RWPE2 (cell line): ENCODE results near the gene PLCXD3.
A peak's percentile ranks its signal among the peaks of the same experiment; 100 is the strongest.

Experiments used
- ATAC-seq: fragments of 200-7000 bp; cut with Tn5 transposase; 3 replicates; pipeline ENCODE4 v1.9.1; 2021; ENCODE audit warnings: low read depth
- DNase-seq: peaks from one replicate; pipeline ENCODE4 v3.0.0-alpha.2; 2020; ENCODE audit warnings: low spot score
- H3K27ac ChIP-seq: fragments of 450-650 bp; 2 replicates; pipeline ENCODE4 v1.5.1; 2017; ENCODE audit warnings: mild to moderate bottlenecking; ENCODE audit not compliant: poor library complexity, severe bottlenecking
- H3K27me3 ChIP-seq: fragments of 250-450 bp; sonication (Bioruptor Pico); 2 replicates; pipeline ENCODE4 v1.5.1; 2021; ENCODE audit warnings: mild to moderate bottlenecking, moderate library complexity; ENCODE audit not compliant: insufficient read depth, poor library complexity, severe bottlenecking
- H3K36me3 ChIP-seq: fragments of 250-450 bp; sonication (Bioruptor Pico); 2 replicates; pipeline ENCODE4 v1.5.1; 2020; ENCODE audit warnings: low read depth, mild to moderate bottlenecking, moderate library complexity
- H3K4me1 ChIP-seq: fragments of 250-450 bp; sonication (Bioruptor Pico); 2 replicates; pipeline ENCODE4 v1.5.1; 2021; ENCODE audit warnings: mild to moderate bottlenecking, moderate library complexity; ENCODE audit not compliant: insufficient read depth, poor library complexity, severe bottlenecking
- H3K4me3 ChIP-seq: fragments of 250-450 bp; sonication (Bioruptor Pico); 2 replicates; pipeline ENCODE4 v1.5.1; 2021; ENCODE audit warnings: mild to moderate bottlenecking, moderate library complexity; ENCODE audit not compliant: severe bottlenecking
- H3K9me3 ChIP-seq: fragments of 250-450 bp; sonication (Bioruptor Pico); 2 replicates; pipeline ENCODE4 v1.5.1; 2021; ENCODE audit warnings: mild to moderate bottlenecking, moderate library complexity; ENCODE audit not compliant: severe bottlenecking
- CTCF ChIP-seq: fragments of 450-650 bp; IDR thresholded peaks from one replicate; pipeline ENCODE4 v1.5.1; 2017; ENCODE audit warnings: mild to moderate bottlenecking, moderate library complexity; ENCODE audit not compliant: poor library complexity, severe bottlenecking

PLCXD3 gene

GRCh38 chr5:41433552-41434181, 76.7 kb downstream of the PLCXD3 start:
- no peaks in the 10 kb centered on the region for H3K36me3 ChIP-seq
- DNase-seq (no peak), ATAC-seq (no peak)
- peak; percentile 60 for TF ChIP-seq CTCF
- H3K27me3 ChIP-seq: no peaks in the 10 kb centered on the region
- H3K27ac ChIP-seq: no peak overlapping the region
- no peak overlapping the region for H3K4me3 ChIP-seq
- no peaks in the 10 kb centered on the region for H3K9me3 ChIP-seq
- no peaks in the 10 kb centered on the region for H3K4me1 ChIP-seq

- TF ChIP-seq CTCF: no peak
- no peaks in the 10 kb centered on the region for H3K4me1 ChIP-seq
Observed at GRCh38 chr5:41432481-41433253, 77.7 kb downstream of the PLCXD3 start.

GRCh38 chr5:41427505-41427904, 82.9 kb downstream of the PLCXD3 start:
- no peaks in the 10 kb centered on the region for H3K27me3 ChIP-seq
- no peak for ATAC-seq
- no peaks in the 10 kb centered on the region for H3K9me3 ChIP-seq
- no peak overlapping the region for H3K4me3 ChIP-seq
- H3K27ac ChIP-seq: no peak overlapping the region
- H3K4me1 ChIP-seq: no peaks in the 10 kb centered on the region
- no peak for TF ChIP-seq CTCF
- no peaks in the 10 kb centered on the region for H3K36me3 ChIP-seq
- DNase-seq: no peak

More at GRCh38 chr5:41432481-41433253, 77.7 kb downstream of the PLCXD3 start:
- H3K36me3 ChIP-seq: no peaks in the 10 kb centered on the region
- H3K4me3 ChIP-seq: no peak overlapping the region
- H3K27me3 ChIP-seq: no peaks in the 10 kb centered on the region
- no peak for ATAC-seq
- no peaks in the 10 kb centered on the region for H3K9me3 ChIP-seq
- no peak for DNase-seq
- H3K27ac ChIP-seq: no peak overlapping the region

GRCh38 chr5:41425736-41426135, 84.7 kb downstream of the PLCXD3 start:
- no peaks in the 10 kb centered on the region for H3K36me3 ChIP-seq
- no peaks in the 10 kb centered on the region for H3K27me3 ChIP-seq
- H3K4me1 ChIP-seq: no peaks in the 10 kb centered on the region
- DNase-seq: no peak
- no peak for TF ChIP-seq CTCF
- no peaks in the 10 kb centered on the region for H3K9me3 ChIP-seq
- ATAC-seq: no peak
- no peak overlapping the region for H3K4me3 ChIP-seq
- H3K27ac ChIP-seq: no peak overlapping the region
